Tibial nerve (tissue), 4 donors: Measurements from ENCODE around the gene FAM219B. TPM values are rescaled to one million over a fixed set of nuclear protein-coding genes. Genes with fewer than 3 reads are reported as not detected.

ENCODE experiments used
- DNase-seq, 2 donors: peaks; one replicate each; pipeline ENCODE4 v3.0.0-alpha.2; 2019; ENCODE audit warnings: low spot score in 2 of 2
- H3K27ac ChIP-seq, 4 donors: fragments of 200-600 bp; sonication (generic) in 3 of 4; one replicate each; pipeline ENCODE4 v1.5.1; 2017 to 2019; ENCODE audit warnings: mild to moderate bottlenecking in 1 of 4
- H3K27me3 ChIP-seq, 2 donors: fragments of 200-600 bp; sonication (generic) in 1 of 2; one replicate each; pipeline versions ENCODE4 v1.5.1 to v1.6.0; 2017 to 2019
- H3K36me3 ChIP-seq, 3 donors: fragments of 200-600 bp; sonication (generic); one replicate each; pipeline ENCODE4 v1.5.1; 2018 to 2019
- H3K4me1 ChIP-seq, 4 donors: fragments of 200-600 bp; sonication (generic) in 3 of 4; one replicate each; pipeline ENCODE4 v1.5.1; 2017 to 2019
- H3K4me3 ChIP-seq, 4 donors: fragments of 200-600 bp; sonication (generic) in 3 of 4; one replicate each; pipeline ENCODE4 v1.5.1; 2017 to 2019; ENCODE audit warnings: mild to moderate bottlenecking in 1 of 4, moderate library complexity in 1 of 4
- H3K9me3 ChIP-seq, 4 donors: fragments of 200-600 bp; sonication (generic) in 3 of 4; one replicate each; pipeline ENCODE4 v1.5.1; 2017 to 2019
- CTCF ChIP-seq, 5 experiments: fragments of 200-600 bp in 3 of 5; fragments of 450-650 bp in 2 of 5; sonication (generic) in 3 of 5; IDR thresholded peaks; one replicate each; pipeline ENCODE4 v1.5.1; 2016 to 2019; ENCODE audit warnings: antibody characterized with exemption in 5 of 5, mild to moderate bottlenecking in 3 of 5, moderate library complexity in 2 of 5
- EP300 ChIP-seq, 2 donors: sonication (generic); formaldehyde crosslinking; IDR thresholded peaks; one replicate each; pipeline ENCODE4 v1.6.1; 2017; ENCODE audit warnings: antibody characterized with exemption in 2 of 2, mild to moderate bottlenecking in 1 of 2
- POLR2A ChIP-seq, 2 donors: fragments of 450-650 bp; IDR thresholded peaks; one replicate each; pipeline ENCODE4 v1.6.1; 2017; ENCODE audit warnings: antibody characterized with exemption in 2 of 2, mild to moderate bottlenecking in 2 of 2, moderate library complexity in 2 of 2
- WGBS, 2 donors: methylation state at CpG; one replicate each; pipeline ENCODE4 v1.1.5; 2018; 5-methylcytosine and 5-hydroxymethylcytosine counted together
- total RNA-seq, 4 donors: library from RNA; depleted of rRNA; stranded (reverse); fragments of >200 nt; gene quantifications; one replicate each; pipeline ENCODE4 v1.1.0, GENCODE V29; 2016

Gene FAM219B
- total RNA-seq, 4 donors from 2014 or later = 59.4 to 84.6 (median 80.7) TPM

DNA sequence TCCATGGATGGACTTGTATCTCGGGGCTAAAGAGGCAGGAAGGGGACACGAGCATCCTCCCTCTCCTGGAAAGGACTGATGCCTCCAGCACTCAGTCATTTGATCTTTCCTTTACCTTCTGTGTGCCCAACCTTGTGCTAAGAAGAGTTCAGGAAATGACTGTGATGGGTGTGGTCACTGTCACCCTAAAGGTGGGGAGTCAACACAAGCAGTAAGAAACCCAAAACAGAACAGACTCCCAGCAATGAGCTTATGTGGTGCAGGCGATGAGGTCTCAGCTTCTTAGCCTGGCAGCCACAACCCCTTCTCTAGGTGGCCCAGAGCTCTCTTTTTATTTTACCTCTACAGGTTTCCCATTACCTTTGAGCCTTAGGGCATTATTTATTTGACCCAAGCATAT lies 13.0 kb downstream of the FAM219B start:
- WGBS, 2 donors = 75 to 91% methylated on average over 2 to 3 of the region's 3 CpGs
- Histone ChIP-seq H3K4me3 (no peak overlapping the region), H3K9me3 (no peaks in the 10 kb centered on the region), H3K27me3 (no peaks in the 10 kb centered on the region), H3K4me1 (peaks cover 5 to 24% (median 13%) of the 10 kb centered on the region in 4 donors), H3K36me3 (peaks cover 0 to 70% (median 3%) of the 10 kb centered on the region in 3 donors), H3K27ac (no peak overlapping the region)
- TF ChIP-seq EP300 (IDR thresholded peaks at IDR 0.05) = no peak
- no peak for DNase-seq

- Histone ChIP-seq H3K4me3 (no peak overlapping the region), H3K27me3 (no peaks in the 10 kb centered on the region), H3K9me3 (no peaks in the 10 kb centered on the region), H3K4me1 (peaks cover 5 to 26% (median 13%) of the 10 kb centered on the region in 4 donors), H3K27ac (no peak overlapping the region), H3K36me3 (peaks cover 0 to 63% (median 3%) of the 10 kb centered on the region in 3 donors)
- TF ChIP-seq CTCF (IDR thresholded peaks at IDR 0.05) = no peak
- TF ChIP-seq EP300 (IDR thresholded peaks at IDR 0.05) = no peak
- no peak for TF ChIP-seq POLR2A (IDR thresholded peaks at IDR 0.05)
- WGBS, 2 donors = 65 to 100% methylated on average over 2 of the region's 2 CpGs
- DNase-seq = no peak
Measured at GRCh38 chr15:74892931-74893330, 13.7 kb downstream of the FAM219B start.

- DNase-seq = no peak
- Histone ChIP-seq H3K9me3 (no peaks in the 10 kb centered on the region), H3K4me3 (no peak overlapping the region), H3K36me3 (peaks cover 0 to 58% (median 3%) of the 10 kb centered on the region in 3 donors), H3K27ac (no peak overlapping the region), H3K4me1 (peaks cover 5 to 26% (median 13%) of the 10 kb centered on the region in 4 donors), H3K27me3 (no peaks in the 10 kb centered on the region)
- 90 to 92% methylated on average over 3 of the region's 3 CpGs for WGBS, 2 donors
- TF ChIP-seq CTCF (IDR thresholded peaks at IDR 0.05) (no peak), EP300 (IDR thresholded peaks at IDR 0.05) (no peak), POLR2A (IDR thresholded peaks at IDR 0.05) (no peak)
Measured at GRCh38 chr15:74892313-74892712, 14.3 kb downstream of the FAM219B start.

- TF ChIP-seq POLR2A (IDR thresholded peaks at IDR 0.05) (no peak), CTCF (IDR thresholded peaks at IDR 0.05) (no peak), EP300 (IDR thresholded peaks at IDR 0.05) (no peak)
- 88 to 94% methylated on average over 3 of the region's 3 CpGs for WGBS, 2 donors
Measured at GRCh38 chr15:74891469-74891868, 15.2 kb downstream of the FAM219B start.

DNA sequence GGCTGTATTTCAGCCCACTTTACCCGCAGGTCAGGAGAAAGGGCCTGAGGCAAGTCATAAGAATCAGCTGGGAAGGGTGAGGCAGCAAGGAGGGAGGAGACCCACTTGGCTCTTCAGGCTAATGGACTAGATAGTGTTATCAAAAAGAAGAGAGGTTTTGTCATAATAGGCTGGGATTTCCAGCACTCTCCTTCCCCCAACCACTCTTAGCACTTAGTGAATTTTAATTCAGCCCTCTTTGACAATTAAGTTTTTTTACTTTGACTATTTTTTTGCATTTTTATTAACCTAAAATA lies 16.0 kb downstream of the FAM219B start:
- TF ChIP-seq POLR2A (IDR thresholded peaks at IDR 0.05) (no peak), CTCF (IDR thresholded peaks at IDR 0.05) (no peak), EP300 (IDR thresholded peaks at IDR 0.05) (no peak)
- DNase-seq = no peak
- Histone ChIP-seq H3K27me3 (no peaks in the 10 kb centered on the region), H3K27ac (peak overlapping the region in 2 of 4 donors; percentile 88 to 90), H3K4me1 (peaks cover 5 to 26% (median 13%) of the 10 kb centered on the region in 4 donors), H3K36me3 (peaks cover 0 to 41% (median 3%) of the 10 kb centered on the region in 3 donors), H3K4me3 (peak overlapping the region; percentile 84 to 98 (median 94)), H3K9me3 (no peaks in the 10 kb centered on the region)
- WGBS, 2 donors = 0 to 13% methylated on average over 1 of the region's 1 CpG

More at GRCh38 chr15:74891469-74891868, 15.2 kb downstream of the FAM219B start:
- Histone ChIP-seq H3K4me3 (no peak overlapping the region), H3K9me3 (no peaks in the 10 kb centered on the region), H3K4me1 (peaks cover 5 to 26% (median 13%) of the 10 kb centered on the region in 4 donors), H3K27me3 (no peaks in the 10 kb centered on the region), H3K36me3 (peaks cover 0 to 49% (median 3%) of the 10 kb centered on the region in 3 donors), H3K27ac (peak overlapping the region in 1 of 4 donors; percentile 40)
- no peak for DNase-seq
